ENCODE measurements around the gene MROH7. TPM values are rescaled to one million over a fixed set of nuclear protein-coding genes. Genes with fewer than 3 reads are reported as not detected.
"Not testable (repeated sequence)": the region's sequence is repeated elsewhere in the genome, so short reads cannot be mapped to it uniquely, and the experiment has no call there.

The MROH7 gene
- total RNA-seq, 5 donors from 2014 or later (not counting 1 experiment from before 2014, with no cell fraction given): 0.15 to 0.63 (median 0.25) TPM

GRCh38 chr1:54636461-54637446 lies 4.8 kb upstream of the MROH7 start:
- H3K4me3 ChIP-seq (ENCODE audit: control insufficient read depth in 1 of 2, extremely low read depth in 1 of 2, low read length in 1 of 2); H3K36me3 ChIP-seq (ENCODE audit: control insufficient read depth in 2 of 2, extremely low read depth in 1 of 2, insufficient read depth in 1 of 2, low read length in 1 of 2); H3K9me3 ChIP-seq; H3K4me3 Mint-ChIP-seq; ATAC-seq (replicated peaks in 1 of 4); H3K27ac ChIP-seq (ENCODE audit: low read length); H3K27ac Mint-ChIP-seq; H3K36me3 Mint-ChIP-seq; CTCF ChIA-PET; POLR2A ChIA-PET; DNase-seq; H3K4me1 ChIP-seq (ENCODE audit: control insufficient read depth in 1 of 2, extremely low read depth in 1 of 2, insufficient read depth in 2 of 2, low read length in 2 of 2); H3K4me1 Mint-ChIP-seq; H3K9me3 Mint-ChIP-seq: not testable (repeated sequence)
- no CpG with 5 or more reads among the region's 14 CpGs for WGBS (ENCODE audit: insufficient coverage)
- H3K27me3 Mint-ChIP-seq: peaks cover 15 to 22% of the 10 kb centered on the region in 2 donors
- H3K27me3 ChIP-seq (replicated peaks in 1 of 2; ENCODE audit: control insufficient read depth in 2 of 2, extremely low read depth in 1 of 2, insufficient read depth in 2 of 2, low read length in 1 of 2): peaks cover 0 to 10% of the 10 kb centered on the region in 2 experiments

- 32% methylated on average over 2 of the region's 4 CpGs for WGBS (ENCODE audit: insufficient coverage)
- Histone ChIP-seq H3K36me3 (ENCODE audit: control insufficient read depth in 2 of 2, extremely low read depth in 1 of 2, insufficient read depth in 1 of 2, low read length in 1 of 2) (no peaks in the 10 kb centered on the region), H3K27me3 (replicated peaks in 1 of 2; ENCODE audit: control insufficient read depth in 2 of 2, extremely low read depth in 1 of 2, insufficient read depth in 2 of 2, low read length in 1 of 2) (peaks cover 0 to 10% of the 10 kb centered on the region in 2 experiments), H3K4me1 (ENCODE audit: control insufficient read depth in 1 of 2, extremely low read depth in 1 of 2, insufficient read depth in 2 of 2, low read length in 2 of 2) (no peaks in the 10 kb centered on the region), H3K27ac (ENCODE audit: low read length) (no peak overlapping the region), H3K9me3 (peaks cover 4% of the 10 kb centered on the region), H3K4me3 (ENCODE audit: control insufficient read depth in 1 of 2, extremely low read depth in 1 of 2, low read length in 1 of 2) (no peak overlapping the region)
- DNase-seq (no peak), ATAC-seq (replicated peaks in 1 of 4) (no peak)
- H3K4me1 Mint-ChIP-seq: no peaks in the 10 kb centered on the region
- H3K36me3 Mint-ChIP-seq: no peaks in the 10 kb centered on the region
- H3K4me3 Mint-ChIP-seq: no peak overlapping the region
- no peak overlapping the region for H3K27ac Mint-ChIP-seq
- POLR2A ChIA-PET: no interaction called here
- CTCF ChIA-PET: no interaction called here
- peaks cover 11 to 16% of the 10 kb centered on the region in 2 donors for H3K27me3 Mint-ChIP-seq
- peaks cover 5 to 12% (median 7%) of the 10 kb centered on the region in 3 donors for H3K9me3 Mint-ChIP-seq
These were observed 1.2 kb upstream of the MROH7 start for GRCh38 chr1:54640361-54640760.

GRCh38 chr1:54643736-54644135 lies 2.1 kb downstream of the MROH7 start:
- Mint-ChIP-seq H3K36me3 (no peaks in the 10 kb centered on the region), H3K9me3 (peaks cover 5 to 7% (median 7%) of the 10 kb centered on the region in 3 donors), H3K27me3 (peaks cover 7 to 13% of the 10 kb centered on the region in 2 donors), H3K4me3 (no peak overlapping the region), H3K27ac (no peak overlapping the region), H3K4me1 (no peaks in the 10 kb centered on the region)
- Histone ChIP-seq H3K27ac (ENCODE audit: low read length) (no peak overlapping the region), H3K27me3 (replicated peaks in 1 of 2; ENCODE audit: control insufficient read depth in 2 of 2, extremely low read depth in 1 of 2, insufficient read depth in 2 of 2, low read length in 1 of 2) (peaks cover 0 to 3% of the 10 kb centered on the region in 2 experiments), H3K4me3 (ENCODE audit: control insufficient read depth in 1 of 2, extremely low read depth in 1 of 2, low read length in 1 of 2) (no peak overlapping the region), H3K4me1 (ENCODE audit: control insufficient read depth in 1 of 2, extremely low read depth in 1 of 2, insufficient read depth in 2 of 2, low read length in 2 of 2) (no peaks in the 10 kb centered on the region), H3K9me3 (peaks cover 4% of the 10 kb centered on the region), H3K36me3 (ENCODE audit: control insufficient read depth in 2 of 2, extremely low read depth in 1 of 2, insufficient read depth in 1 of 2, low read length in 1 of 2) (no peaks in the 10 kb centered on the region)
- ChIA-PET POLR2A (no interaction called here), CTCF (no interaction called here)
- ATAC-seq (replicated peaks in 1 of 4) (no peak), DNase-seq (no peak)

GRCh38 chr1:54645806-54646676 lies 4.5 kb downstream of the MROH7 start:
- no peak overlapping the region for H3K27ac Mint-ChIP-seq
- H3K9me3 Mint-ChIP-seq: peaks cover 5 to 7% (median 7%) of the 10 kb centered on the region in 3 donors
- peaks cover 4% of the 10 kb centered on the region for H3K9me3 ChIP-seq
- WGBS (ENCODE audit: insufficient coverage): 93% methylated on average over 6 of the region's 7 CpGs
- no peaks in the 10 kb centered on the region for H3K4me1 Mint-ChIP-seq
- H3K36me3 Mint-ChIP-seq: no peaks in the 10 kb centered on the region
- no peak overlapping the region for H3K4me3 Mint-ChIP-seq
- H3K36me3 ChIP-seq (ENCODE audit: control insufficient read depth in 2 of 2, extremely low read depth in 1 of 2, insufficient read depth in 1 of 2, low read length in 1 of 2): no peaks in the 10 kb centered on the region
- H3K27me3 ChIP-seq (replicated peaks in 1 of 2; ENCODE audit: control insufficient read depth in 2 of 2, extremely low read depth in 1 of 2, insufficient read depth in 2 of 2, low read length in 1 of 2): no peaks in the 10 kb centered on the region
- no peak overlapping the region for H3K4me3 ChIP-seq (ENCODE audit: control insufficient read depth in 1 of 2, extremely low read depth in 1 of 2, low read length in 1 of 2)
- no peak overlapping the region for H3K27ac ChIP-seq (ENCODE audit: low read length)
- ChIA-PET POLR2A (no interaction called here), CTCF (no interaction called here)
- H3K27me3 Mint-ChIP-seq: peaks cover 5 to 13% of the 10 kb centered on the region in 2 donors
- no peaks in the 10 kb centered on the region for H3K4me1 ChIP-seq (ENCODE audit: control insufficient read depth in 1 of 2, extremely low read depth in 1 of 2, insufficient read depth in 2 of 2, low read length in 2 of 2)
- ATAC-seq (replicated peaks in 1 of 4): no peak
- DNase-seq: no peak

GRCh38 chr1:54649130-54649898 lies 7.7 kb downstream of the MROH7 start:
- ChIA-PET CTCF (interaction anchor here in 1 of 2 donors (0.6 kb wide), 1 partner anchor 310 kb away, joined by 6 read pairs; no protein-coding TSS in a partner anchor), POLR2A (no interaction called here)
- no peaks in the 10 kb centered on the region for H3K9me3 Mint-ChIP-seq
- no peak overlapping the region for H3K27ac Mint-ChIP-seq
- 57% methylated on average over 3 of the region's 5 CpGs for WGBS (ENCODE audit: insufficient coverage)
- no peaks in the 10 kb centered on the region for H3K36me3 Mint-ChIP-seq
- Histone ChIP-seq H3K36me3 (ENCODE audit: control insufficient read depth in 2 of 2, extremely low read depth in 1 of 2, insufficient read depth in 1 of 2, low read length in 1 of 2) (no peaks in the 10 kb centered on the region), H3K9me3 (no peaks in the 10 kb centered on the region), H3K4me3 (ENCODE audit: control insufficient read depth in 1 of 2, extremely low read depth in 1 of 2, low read length in 1 of 2) (no peak overlapping the region), H3K27ac (ENCODE audit: low read length) (no peak overlapping the region), H3K4me1 (ENCODE audit: control insufficient read depth in 1 of 2, extremely low read depth in 1 of 2, insufficient read depth in 2 of 2, low read length in 2 of 2) (no peaks in the 10 kb centered on the region), H3K27me3 (replicated peaks in 1 of 2; ENCODE audit: control insufficient read depth in 2 of 2, extremely low read depth in 1 of 2, insufficient read depth in 2 of 2, low read length in 1 of 2) (no peaks in the 10 kb centered on the region)
- peaks cover 5 to 16% of the 10 kb centered on the region in 2 donors for H3K27me3 Mint-ChIP-seq
- no peak for ATAC-seq (replicated peaks in 1 of 4)
- no peaks in the 10 kb centered on the region for H3K4me1 Mint-ChIP-seq
- no peak overlapping the region for H3K4me3 Mint-ChIP-seq
- DNase-seq: no peak

GRCh38 chr1:54649921-54650320 lies 8.3 kb downstream of the MROH7 start:
- Histone ChIP-seq H3K27me3 (replicated peaks in 1 of 2; ENCODE audit: control insufficient read depth in 2 of 2, extremely low read depth in 1 of 2, insufficient read depth in 2 of 2, low read length in 1 of 2) (no peaks in the 10 kb centered on the region), H3K4me3 (ENCODE audit: control insufficient read depth in 1 of 2, extremely low read depth in 1 of 2, low read length in 1 of 2) (no peak overlapping the region), H3K36me3 (ENCODE audit: control insufficient read depth in 2 of 2, extremely low read depth in 1 of 2, insufficient read depth in 1 of 2, low read length in 1 of 2) (no peaks in the 10 kb centered on the region), H3K4me1 (ENCODE audit: control insufficient read depth in 1 of 2, extremely low read depth in 1 of 2, insufficient read depth in 2 of 2, low read length in 2 of 2) (no peaks in the 10 kb centered on the region), H3K9me3 (no peaks in the 10 kb centered on the region), H3K27ac (ENCODE audit: low read length) (no peak overlapping the region)
- DNase-seq (no peak), ATAC-seq (replicated peaks in 1 of 4) (no peak)
- H3K9me3 Mint-ChIP-seq: no peaks in the 10 kb centered on the region
- ChIA-PET CTCF (interaction anchor here in 1 of 2 donors (0.6 kb wide), 1 partner anchor 309 kb away, joined by 6 read pairs; no protein-coding TSS in a partner anchor), POLR2A (no interaction called here)
- H3K27me3 Mint-ChIP-seq: peaks cover 5 to 16% of the 10 kb centered on the region in 2 donors
- H3K36me3 Mint-ChIP-seq: no peaks in the 10 kb centered on the region
- no peak overlapping the region for H3K27ac Mint-ChIP-seq
- no peak overlapping the region for H3K4me3 Mint-ChIP-seq
- no peaks in the 10 kb centered on the region for H3K4me1 Mint-ChIP-seq
- WGBS (ENCODE audit: insufficient coverage): no CpG with 5 or more reads among the region's 1 CpG

Measured in T-cell (primary cell).